ENCODE data around the gene TM4SF1. TPM values are rescaled to one million over a fixed set of nuclear protein-coding genes. Genes with fewer than 3 reads are reported as not detected.

Gene TM4SF1
- total RNA-seq, 6 experiments from 2014 or later: 6.5 to 80.1 (median 74.8) TPM

DNA sequence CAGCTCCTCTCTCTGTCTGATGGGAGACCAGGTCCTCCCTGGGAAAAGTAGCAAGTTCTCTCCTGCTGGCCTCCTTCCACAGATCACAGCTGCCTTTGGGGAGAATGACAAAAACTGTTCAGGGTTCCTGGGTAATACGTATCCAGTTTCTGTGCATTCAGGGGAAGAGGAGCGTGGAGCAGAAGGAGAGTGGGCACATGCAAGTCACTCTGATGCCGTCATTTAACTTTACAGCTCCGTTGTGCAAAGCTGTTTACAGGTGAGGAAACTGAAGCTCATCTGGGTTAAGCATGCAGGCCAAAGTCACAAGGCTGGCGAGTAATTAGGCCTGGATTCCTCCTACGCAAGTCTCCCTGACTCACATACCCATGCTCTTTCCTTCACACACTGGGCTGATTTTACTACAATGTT lies 7.5 kb upstream of the TM4SF1 start:
- Mint-ChIP-seq H3K4me1 (ENCODE audit: low read depth) (peaks cover 85% of the 10 kb centered on the region), H3K27ac (peak overlapping the region; percentile 99), H3K9me3 (peaks cover 15% of the 10 kb centered on the region), H3K4me3 (peak overlapping the region; percentile 79), H3K36me3 (ENCODE audit: low read depth) (peaks cover 14% of the 10 kb centered on the region), H3K27me3 (ENCODE audit: insufficient read depth) (peaks cover 4% of the 10 kb centered on the region; the same call in 1 of the 2 replicates)
- TF ChIP-seq, protein P1, sequence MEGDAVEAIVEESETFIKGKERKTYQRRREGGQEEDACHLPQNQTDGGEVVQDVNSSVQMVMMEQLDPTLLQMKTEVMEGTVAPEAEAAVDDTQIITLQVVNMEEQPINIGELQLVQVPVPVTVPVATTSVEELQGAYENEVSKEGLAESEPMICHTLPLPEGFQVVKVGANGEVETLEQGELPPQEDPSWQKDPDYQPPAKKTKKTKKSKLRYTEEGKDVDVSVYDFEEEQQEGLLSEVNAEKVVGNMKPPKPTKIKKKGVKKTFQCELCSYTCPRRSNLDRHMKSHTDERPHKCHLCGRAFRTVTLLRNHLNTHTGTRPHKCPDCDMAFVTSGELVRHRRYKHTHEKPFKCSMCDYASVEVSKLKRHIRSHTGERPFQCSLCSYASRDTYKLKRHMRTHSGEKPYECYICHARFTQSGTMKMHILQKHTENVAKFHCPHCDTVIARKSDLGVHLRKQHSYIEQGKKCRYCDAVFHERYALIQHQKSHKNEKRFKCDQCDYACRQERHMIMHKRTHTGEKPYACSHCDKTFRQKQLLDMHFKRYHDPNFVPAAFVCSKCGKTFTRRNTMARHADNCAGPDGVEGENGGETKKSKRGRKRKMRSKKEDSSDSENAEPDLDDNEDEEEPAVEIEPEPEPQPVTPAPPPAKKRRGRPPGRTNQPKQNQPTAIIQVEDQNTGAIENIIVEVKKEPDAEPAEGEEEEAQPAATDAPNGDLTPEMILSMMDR (IDR thresholded peaks at IDR 0.05): no peak
- peak; percentile 77 for DNase-seq

DNA sequence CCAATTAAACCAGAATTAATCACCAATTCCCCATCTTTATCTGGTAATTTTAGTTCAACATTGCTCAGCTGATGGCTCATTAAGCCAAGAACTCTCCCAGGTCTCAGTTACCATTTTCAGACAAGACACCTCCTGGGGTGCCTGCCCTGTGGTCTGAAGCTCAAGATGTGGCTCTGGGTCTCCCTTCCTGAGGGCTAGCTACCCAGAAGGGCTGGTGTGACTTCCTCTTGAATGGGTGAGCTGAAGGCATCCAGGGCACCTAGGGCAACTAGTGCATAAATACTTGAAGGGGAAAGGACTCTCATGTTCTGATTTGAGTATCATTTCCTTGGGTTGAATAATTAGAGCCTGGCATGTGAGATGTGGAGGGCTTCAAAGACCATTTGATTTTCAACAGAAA lies 6.7 kb upstream of the TM4SF1 start:
- H3K36me3 Mint-ChIP-seq (ENCODE audit: low read depth): peaks cover 10% of the 10 kb centered on the region
- DNase-seq: no peak
- H3K27ac Mint-ChIP-seq: peak overlapping the region; percentile 99
- peaks cover 87% of the 10 kb centered on the region for H3K4me1 Mint-ChIP-seq (ENCODE audit: low read depth)
- H3K9me3 Mint-ChIP-seq: peaks cover 9% of the 10 kb centered on the region
- H3K27me3 Mint-ChIP-seq (ENCODE audit: insufficient read depth): peaks cover 4% of the 10 kb centered on the region; the same call in 1 of the 2 replicates
- H3K4me3 Mint-ChIP-seq: no peak overlapping the region
- TF ChIP-seq, protein P1 (IDR thresholded peaks at IDR 0.05): no peak

DNA sequence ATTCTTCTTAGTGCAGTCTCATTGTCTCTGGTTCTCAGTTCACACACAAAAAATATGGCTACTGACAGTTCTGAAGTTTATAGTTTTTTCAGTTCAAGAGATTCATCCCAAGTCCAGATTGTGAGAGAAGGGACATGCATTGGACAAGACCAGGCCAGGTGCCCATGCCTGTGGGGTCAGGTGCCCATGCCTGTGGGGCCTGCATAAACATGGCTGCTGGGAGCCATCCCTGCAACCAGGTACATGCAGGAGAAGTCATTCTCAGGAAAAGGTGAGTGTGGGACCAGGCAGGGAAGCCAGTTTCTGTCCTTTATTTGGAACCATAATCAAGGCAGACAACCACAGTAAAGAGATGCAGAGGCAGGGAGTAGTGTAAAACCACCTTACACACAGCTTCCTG lies 6.3 kb upstream of the TM4SF1 start:
- Mint-ChIP-seq H3K36me3 (ENCODE audit: low read depth) (peaks cover 10% of the 10 kb centered on the region), H3K27me3 (ENCODE audit: insufficient read depth) (peaks cover 4% of the 10 kb centered on the region; the same call in 1 of the 2 replicates), H3K27ac (peak overlapping the region; percentile 54), H3K4me3 (no peak overlapping the region), H3K9me3 (peaks cover 5% of the 10 kb centered on the region), H3K4me1 (ENCODE audit: low read depth) (peaks cover 87% of the 10 kb centered on the region)
- TF ChIP-seq, protein P1 (IDR thresholded peaks at IDR 0.05): no peak
- DNase-seq: no peak

DNA sequence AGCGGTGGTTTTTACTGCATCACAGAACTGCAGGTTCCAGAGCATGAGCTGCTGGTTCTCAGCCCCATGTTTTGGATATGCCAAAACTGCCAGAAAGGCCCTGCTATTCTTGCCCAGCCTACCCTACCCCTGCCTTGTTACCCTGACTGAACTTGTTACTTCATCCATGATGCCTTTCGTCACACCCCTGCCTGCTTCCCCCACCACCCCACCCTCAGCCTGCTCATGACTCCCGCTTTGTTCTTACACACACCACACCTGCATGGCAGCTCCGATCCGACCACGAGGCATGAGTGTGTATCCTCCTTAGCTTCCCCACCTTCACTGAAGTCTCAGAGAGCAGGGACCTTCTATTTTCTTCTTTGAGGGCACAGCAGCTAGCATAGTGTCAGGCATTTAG lies 5.1 kb upstream of the TM4SF1 start:
- H3K27ac Mint-ChIP-seq: peak overlapping the region; percentile 94
- TF ChIP-seq, protein P1 (IDR thresholded peaks at IDR 0.05): no peak
- peaks cover 1% of the 10 kb centered on the region for H3K27me3 Mint-ChIP-seq (ENCODE audit: insufficient read depth)
- DNase-seq: no peak
- H3K4me3 Mint-ChIP-seq: peak overlapping the region; percentile 31
- H3K4me1 Mint-ChIP-seq (ENCODE audit: low read depth): peaks cover 87% of the 10 kb centered on the region
- peaks cover 4% of the 10 kb centered on the region for H3K36me3 Mint-ChIP-seq (ENCODE audit: low read depth)
- no peaks in the 10 kb centered on the region; the same call in 1 of the 2 replicates for H3K9me3 Mint-ChIP-seq

DNA sequence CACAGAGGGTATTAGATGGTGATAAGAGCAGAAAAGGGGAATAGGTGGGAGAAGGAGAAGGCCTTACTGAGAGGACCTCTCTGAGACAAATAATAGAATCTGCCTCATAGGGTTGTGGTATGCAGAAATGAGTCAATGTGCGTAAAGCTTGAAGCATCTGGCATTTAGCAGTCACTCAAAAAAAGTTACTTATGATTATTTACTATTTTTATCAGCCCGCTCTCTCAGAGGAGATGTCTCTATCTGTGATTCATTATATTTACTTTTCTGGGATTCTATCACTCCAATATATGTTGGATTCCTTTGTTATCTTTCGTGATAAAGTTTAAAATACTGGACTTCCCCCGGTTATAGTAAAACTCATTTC lies 4.6 kb upstream of the TM4SF1 start:
- Mint-ChIP-seq H3K9me3 (no peaks in the 10 kb centered on the region; the same call in 1 of the 2 replicates), H3K4me3 (peak overlapping the region; percentile 51), H3K4me1 (ENCODE audit: low read depth) (peaks cover 87% of the 10 kb centered on the region), H3K27ac (peak overlapping the region; percentile 94), H3K27me3 (ENCODE audit: insufficient read depth) (peaks cover 1% of the 10 kb centered on the region), H3K36me3 (ENCODE audit: low read depth) (peaks cover 8% of the 10 kb centered on the region)
- TF ChIP-seq, protein P1 (IDR thresholded peaks at IDR 0.05): no peak
- DNase-seq: peak; percentile 76

Data from HFFc6 (cell line).